Measurements from ENCODE around the gene COL5A1. TPM values are rescaled to one million over a fixed set of nuclear protein-coding genes. Genes with fewer than 3 reads are reported as not detected.

Gene COL5A1
- total RNA-seq, 1 donor from 2014 or later: 6.1 TPM

DNA sequence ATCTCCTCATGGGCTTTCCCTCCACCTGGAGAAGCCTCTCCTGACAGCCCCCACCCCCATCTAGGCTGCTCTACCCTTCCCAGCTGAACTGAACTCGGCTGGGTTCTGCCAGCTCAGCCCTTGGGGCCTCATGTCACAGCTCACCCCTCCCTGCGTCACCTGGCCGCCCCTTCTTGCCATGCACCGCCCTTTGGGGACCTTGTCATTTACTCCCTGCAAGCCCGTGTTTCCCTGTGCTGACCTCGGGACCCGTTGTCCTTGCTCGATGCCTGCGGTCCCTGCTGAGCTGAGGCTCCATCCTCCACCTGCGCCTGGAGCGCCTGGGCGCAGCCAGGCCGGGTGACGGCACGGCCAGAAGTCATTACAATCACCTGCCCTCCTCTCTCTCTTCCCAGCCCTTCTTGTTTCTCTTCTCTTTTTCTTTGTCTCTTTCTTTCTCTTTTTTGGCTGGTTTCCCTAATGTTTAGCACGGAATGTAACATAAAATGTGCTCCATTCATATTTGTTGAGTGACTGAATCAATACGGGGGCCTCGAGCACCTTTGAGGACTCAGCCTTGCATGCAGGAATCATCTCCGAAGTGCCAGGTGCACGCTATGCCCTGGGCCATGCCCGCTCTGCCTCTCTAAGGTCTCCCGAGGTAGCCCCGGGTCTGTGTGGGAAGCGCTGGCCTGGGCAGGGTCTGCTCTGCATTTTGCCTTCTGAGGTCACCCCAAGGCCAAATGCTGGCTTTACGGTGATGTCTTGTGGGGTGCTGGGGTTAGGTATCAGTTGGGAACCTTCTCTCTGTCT lies 48.1 kb upstream of the COL5A1 start:
- no peak for DNase-seq (ENCODE audit: low spot score)
- Mint-ChIP-seq H3K36me3 (no peaks in the 10 kb centered on the region), H3K27me3 (ENCODE audit: insufficient read depth, low read depth) (peaks cover 9% of the 10 kb centered on the region), H3K9me3 (peaks cover 2% of the 10 kb centered on the region), H3K4me1 (peaks cover 16% of the 10 kb centered on the region), H3K27ac (no peak overlapping the region), H3K4me3 (no peak overlapping the region)
- Histone ChIP-seq H3K4me1 (no peaks in the 10 kb centered on the region), H2AFZ (replicated peaks) (no peak overlapping the region), H4K20me1 (ENCODE audit: low read depth) (no peaks in the 10 kb centered on the region), H3K79me2 (ENCODE audit: low read depth) (no peaks in the 10 kb centered on the region), H3K9me3 (ENCODE audit: low read depth) (no peaks in the 10 kb centered on the region), H3K27me3 (no peaks in the 10 kb centered on the region), H3K4me2 (no peak overlapping the region), H3F3A (ENCODE audit: low read depth) (peaks cover 14% of the 10 kb centered on the region), H3K36me3 (no peaks in the 10 kb centered on the region), H3K27ac (no peak overlapping the region), H3K9ac (no peak overlapping the region), H3K4me3 (no peak overlapping the region)
- no peak for TF ChIP-seq EZH2phosphoT487 (IDR thresholded peaks at IDR 0.05)
- no peak for TF ChIP-seq EZH2 (IDR thresholded peaks at IDR 0.05)
- TF ChIP-seq, protein P1, sequence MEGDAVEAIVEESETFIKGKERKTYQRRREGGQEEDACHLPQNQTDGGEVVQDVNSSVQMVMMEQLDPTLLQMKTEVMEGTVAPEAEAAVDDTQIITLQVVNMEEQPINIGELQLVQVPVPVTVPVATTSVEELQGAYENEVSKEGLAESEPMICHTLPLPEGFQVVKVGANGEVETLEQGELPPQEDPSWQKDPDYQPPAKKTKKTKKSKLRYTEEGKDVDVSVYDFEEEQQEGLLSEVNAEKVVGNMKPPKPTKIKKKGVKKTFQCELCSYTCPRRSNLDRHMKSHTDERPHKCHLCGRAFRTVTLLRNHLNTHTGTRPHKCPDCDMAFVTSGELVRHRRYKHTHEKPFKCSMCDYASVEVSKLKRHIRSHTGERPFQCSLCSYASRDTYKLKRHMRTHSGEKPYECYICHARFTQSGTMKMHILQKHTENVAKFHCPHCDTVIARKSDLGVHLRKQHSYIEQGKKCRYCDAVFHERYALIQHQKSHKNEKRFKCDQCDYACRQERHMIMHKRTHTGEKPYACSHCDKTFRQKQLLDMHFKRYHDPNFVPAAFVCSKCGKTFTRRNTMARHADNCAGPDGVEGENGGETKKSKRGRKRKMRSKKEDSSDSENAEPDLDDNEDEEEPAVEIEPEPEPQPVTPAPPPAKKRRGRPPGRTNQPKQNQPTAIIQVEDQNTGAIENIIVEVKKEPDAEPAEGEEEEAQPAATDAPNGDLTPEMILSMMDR (IDR thresholded peaks at IDR 0.05): no peak

DNA sequence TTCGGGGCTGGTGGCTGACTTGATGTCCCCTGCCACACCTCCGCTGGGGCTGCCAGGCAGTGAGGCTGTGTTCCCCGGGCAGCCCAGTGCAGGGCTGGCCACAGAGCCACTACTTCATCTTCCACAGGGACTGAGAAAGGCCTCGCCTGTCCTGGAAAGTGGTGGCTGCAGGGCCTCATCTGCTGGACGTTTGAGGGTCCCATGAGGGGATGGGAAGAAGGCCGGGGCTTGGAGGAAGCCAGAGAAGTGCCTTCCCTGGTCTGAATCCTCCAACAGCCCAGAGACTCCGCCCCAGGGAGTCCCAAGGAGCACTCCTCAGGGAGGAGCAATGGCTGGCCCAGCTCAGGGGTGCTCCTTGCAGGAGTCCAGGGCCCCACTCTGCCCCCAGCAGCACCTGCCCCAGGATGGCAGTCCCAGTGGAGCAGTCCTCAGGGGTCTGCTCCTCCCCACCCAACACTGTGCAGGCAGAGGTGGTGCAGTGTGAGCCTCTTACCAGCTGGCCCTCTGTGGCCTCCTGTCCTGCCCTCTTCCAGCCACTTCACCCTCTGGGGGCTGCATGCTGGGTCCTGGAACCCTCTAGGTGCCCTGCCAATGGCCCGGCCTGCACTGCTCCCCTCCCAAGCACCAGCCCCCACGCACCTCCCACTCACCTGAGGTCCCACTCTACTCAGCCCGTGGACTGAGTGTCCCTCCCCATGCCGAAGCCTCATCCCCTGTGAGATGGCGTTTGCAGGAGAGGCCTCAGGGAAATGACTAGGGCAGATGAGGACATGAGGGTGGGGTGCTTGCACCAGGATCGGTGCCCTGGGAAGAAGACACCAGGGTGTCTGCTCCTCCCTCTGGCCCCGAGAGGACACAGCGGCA lies 47.3 kb upstream of the COL5A1 start:
- no peak for DNase-seq (ENCODE audit: low spot score)
- no peak overlapping the region for H3K4me3 ChIP-seq
- H3F3A ChIP-seq (ENCODE audit: low read depth): peaks cover 18% of the 10 kb centered on the region
- H3K36me3 ChIP-seq: no peaks in the 10 kb centered on the region
- H3K4me1 Mint-ChIP-seq: peaks cover 16% of the 10 kb centered on the region
- no peak overlapping the region for H3K9ac ChIP-seq
- H3K36me3 Mint-ChIP-seq: no peaks in the 10 kb centered on the region
- no peaks in the 10 kb centered on the region for H3K4me1 ChIP-seq
- H3K27ac Mint-ChIP-seq: no peak overlapping the region
- no peak overlapping the region for H2AFZ ChIP-seq (replicated peaks)
- H3K79me2 ChIP-seq (ENCODE audit: low read depth): no peaks in the 10 kb centered on the region
- H3K9me3 Mint-ChIP-seq: peaks cover 2% of the 10 kb centered on the region
- peaks cover 9% of the 10 kb centered on the region for H3K27me3 Mint-ChIP-seq (ENCODE audit: insufficient read depth, low read depth)
- H3K27me3 ChIP-seq: no peaks in the 10 kb centered on the region
- H3K4me2 ChIP-seq: no peak overlapping the region
- H3K4me3 Mint-ChIP-seq: no peak overlapping the region
- TF ChIP-seq EZH2phosphoT487 (IDR thresholded peaks at IDR 0.05) (no peak), EZH2 (IDR thresholded peaks at IDR 0.05) (no peak)
- TF ChIP-seq, protein P1 (IDR thresholded peaks at IDR 0.05): no peak
- H4K20me1 ChIP-seq (ENCODE audit: low read depth): no peaks in the 10 kb centered on the region
- H3K27ac ChIP-seq: no peak overlapping the region
- no peaks in the 10 kb centered on the region for H3K9me3 ChIP-seq (ENCODE audit: low read depth)

DNA sequence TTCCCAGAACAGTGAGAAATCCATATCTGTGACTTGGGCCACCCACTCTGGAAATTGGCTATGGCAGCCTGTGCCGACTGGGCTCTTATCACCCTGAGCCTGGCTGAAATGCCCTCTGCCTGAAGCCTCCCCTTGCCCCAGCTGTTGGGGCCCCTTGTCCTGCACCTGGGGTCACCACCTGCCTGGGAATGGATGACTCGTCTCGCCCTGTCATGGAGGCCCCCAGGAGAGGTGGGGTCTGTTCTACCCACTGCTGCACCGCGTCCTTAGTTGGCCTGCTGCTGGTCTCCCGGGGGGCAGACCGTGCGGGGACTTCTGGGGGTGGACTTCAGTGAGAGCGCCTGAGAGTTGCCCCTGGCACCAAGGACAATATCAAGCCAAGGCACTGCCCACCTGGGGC lies 46.6 kb upstream of the COL5A1 start:
- H3K4me3 ChIP-seq: no peak overlapping the region
- H3K27me3 ChIP-seq: no peaks in the 10 kb centered on the region
- H3F3A ChIP-seq (ENCODE audit: low read depth): peaks cover 22% of the 10 kb centered on the region
- H2AFZ ChIP-seq (replicated peaks): no peak overlapping the region
- H3K27ac ChIP-seq: no peak overlapping the region
- TF ChIP-seq EZH2phosphoT487 (IDR thresholded peaks at IDR 0.05) (no peak), EZH2 (IDR thresholded peaks at IDR 0.05) (no peak)
- TF ChIP-seq, protein P1 (IDR thresholded peaks at IDR 0.05): no peak
- no peaks in the 10 kb centered on the region for H4K20me1 ChIP-seq (ENCODE audit: low read depth)
- no peaks in the 10 kb centered on the region for H3K4me1 ChIP-seq
- H3K9me3 ChIP-seq (ENCODE audit: low read depth): no peaks in the 10 kb centered on the region
- no peak overlapping the region for H3K4me2 ChIP-seq
- no peaks in the 10 kb centered on the region for H3K36me3 ChIP-seq
- peaks cover 9% of the 10 kb centered on the region for H3K27me3 Mint-ChIP-seq (ENCODE audit: insufficient read depth, low read depth)
- H3K4me3 Mint-ChIP-seq: no peak overlapping the region
- no peak overlapping the region for H3K27ac Mint-ChIP-seq
- no peak for DNase-seq (ENCODE audit: low spot score)
- H3K4me1 Mint-ChIP-seq: peaks cover 16% of the 10 kb centered on the region
- H3K9ac ChIP-seq: no peak overlapping the region
- H3K9me3 Mint-ChIP-seq: peaks cover 2% of the 10 kb centered on the region
- no peaks in the 10 kb centered on the region for H3K79me2 ChIP-seq (ENCODE audit: low read depth)
- H3K36me3 Mint-ChIP-seq: no peaks in the 10 kb centered on the region
